ELF-1 (cell line): ENCODE data around the gene PMP22.

Source experiments
- DNase-seq: peaks from one replicate; pipeline ENCODE4 v3.0.0-alpha.2; 2016; ENCODE audit warnings: low read depth, low spot score

The PMP22 gene

DNA sequence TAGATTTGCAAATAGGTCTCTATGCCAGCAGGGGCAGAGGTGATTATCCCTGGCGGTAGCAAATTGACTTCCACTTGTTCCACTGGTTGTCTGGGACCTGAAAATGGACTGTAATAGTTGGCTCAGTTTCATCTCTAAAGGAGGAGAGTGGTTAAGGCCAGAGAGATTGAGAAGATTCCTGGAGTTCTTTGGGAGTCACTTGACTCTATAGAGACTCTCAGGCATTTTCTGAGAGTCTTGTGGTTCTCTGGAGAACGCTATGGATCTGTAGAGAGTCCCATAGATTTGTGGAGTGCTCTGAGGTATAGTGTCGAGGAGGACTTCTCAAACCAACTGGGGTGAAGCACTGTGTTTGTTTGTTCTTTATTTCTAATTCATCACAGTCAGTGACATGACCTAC, 8.9 kb upstream of the PMP22 start:
- DNase-seq = no peak

DNA sequence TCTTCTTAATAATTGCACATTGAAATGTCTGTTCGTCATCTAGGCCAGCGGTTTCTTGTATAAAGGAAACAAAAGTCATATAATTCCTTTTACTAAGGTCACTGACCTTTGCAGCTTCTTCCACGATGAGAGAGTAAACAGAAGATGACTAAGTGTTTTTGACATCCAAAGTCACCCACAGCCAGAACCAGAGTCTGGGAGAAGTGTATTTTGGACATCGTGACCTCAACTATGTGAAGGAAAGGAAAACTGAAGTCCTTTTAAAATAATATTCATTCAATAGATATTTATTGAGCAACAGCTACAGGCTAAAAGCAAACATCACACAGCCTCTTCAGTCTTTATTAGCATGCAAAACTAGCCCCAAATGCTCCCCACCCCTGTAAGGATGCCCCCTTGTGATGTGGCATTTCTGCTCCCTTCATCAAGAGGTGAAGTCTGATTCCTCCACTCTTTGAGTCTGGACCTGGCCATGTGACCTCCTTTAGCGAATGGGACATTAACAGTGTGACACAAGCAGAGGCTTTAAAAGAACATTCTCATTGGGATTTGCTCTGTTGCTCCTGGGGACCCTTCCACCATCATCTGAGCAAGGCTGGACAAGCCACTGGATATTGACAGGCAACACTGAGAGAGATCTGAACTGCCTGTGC, 8.1 kb upstream of the PMP22 start:
- DNase-seq = no peak

DNA sequence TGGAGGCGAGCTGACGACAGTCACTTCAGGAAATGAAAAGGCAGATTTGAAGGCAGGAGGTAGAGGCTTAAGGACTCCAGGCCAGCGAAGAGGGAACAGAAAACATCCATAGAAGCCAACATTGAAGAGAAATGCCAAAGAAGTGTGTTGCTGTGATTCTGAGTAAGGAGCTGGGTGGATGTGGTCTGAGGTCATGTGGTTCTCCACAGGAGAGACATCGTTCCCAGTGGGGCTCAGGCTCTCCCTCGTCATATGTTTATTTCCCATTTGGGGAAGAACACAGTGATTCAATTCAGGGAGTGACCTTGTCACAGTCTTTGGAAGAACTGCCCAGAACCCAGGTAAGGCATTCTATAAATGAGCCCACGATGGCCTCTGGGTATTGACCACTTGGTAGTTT, 6.6 kb upstream of the PMP22 start:
- no peak for DNase-seq

DNA sequence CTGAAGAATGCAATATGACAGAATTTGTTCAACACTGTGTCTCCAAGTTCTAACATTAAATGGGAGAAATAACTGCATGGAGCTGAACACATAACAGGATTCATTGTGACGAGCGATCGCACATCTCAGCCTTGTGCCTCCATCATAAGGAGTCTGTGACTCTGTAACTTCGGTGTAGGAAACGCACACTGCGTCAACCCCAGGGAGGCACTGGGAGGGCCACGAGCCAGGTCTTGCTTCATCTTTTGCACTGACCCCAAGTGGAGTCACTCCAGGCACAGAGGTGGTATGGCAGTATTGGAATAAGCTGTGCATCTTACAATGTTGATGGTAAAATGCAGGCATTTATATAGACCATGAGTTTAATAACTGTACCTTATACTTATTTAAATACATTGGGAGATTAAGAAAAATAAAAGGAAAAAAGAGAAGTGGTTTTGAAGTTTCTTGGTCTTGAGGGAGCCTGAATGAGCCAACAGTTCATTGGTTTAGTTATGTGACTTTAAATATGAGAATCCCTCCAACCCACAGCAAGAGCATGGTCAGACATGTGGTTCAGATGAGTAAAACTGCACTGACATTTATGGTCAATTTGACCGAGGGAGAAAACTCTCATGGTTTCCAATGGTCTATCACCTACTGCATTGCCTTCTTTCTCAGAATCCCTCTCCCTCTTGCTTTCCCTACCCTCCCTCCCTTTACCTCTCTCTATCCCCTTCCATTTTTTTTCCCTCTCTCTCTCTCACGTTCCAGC, 5.7 kb upstream of the PMP22 start:
- DNase-seq = no peak

DNA sequence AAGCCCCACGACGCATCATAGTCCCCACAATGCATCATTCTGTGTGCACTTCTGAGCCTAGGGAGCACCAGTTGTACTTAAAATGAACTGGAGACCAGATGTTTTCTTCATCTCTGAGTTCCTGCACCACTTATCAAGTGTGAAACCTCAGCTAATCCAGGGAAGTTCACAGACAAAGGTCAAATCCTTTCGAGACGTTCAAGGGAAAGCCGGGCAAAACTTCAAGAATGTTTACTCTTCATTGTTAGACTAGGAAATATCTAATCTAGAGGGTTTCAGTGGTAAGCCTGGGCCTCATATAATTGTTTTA, 4.6 kb upstream of the PMP22 start:
- no peak for DNase-seq

DNA sequence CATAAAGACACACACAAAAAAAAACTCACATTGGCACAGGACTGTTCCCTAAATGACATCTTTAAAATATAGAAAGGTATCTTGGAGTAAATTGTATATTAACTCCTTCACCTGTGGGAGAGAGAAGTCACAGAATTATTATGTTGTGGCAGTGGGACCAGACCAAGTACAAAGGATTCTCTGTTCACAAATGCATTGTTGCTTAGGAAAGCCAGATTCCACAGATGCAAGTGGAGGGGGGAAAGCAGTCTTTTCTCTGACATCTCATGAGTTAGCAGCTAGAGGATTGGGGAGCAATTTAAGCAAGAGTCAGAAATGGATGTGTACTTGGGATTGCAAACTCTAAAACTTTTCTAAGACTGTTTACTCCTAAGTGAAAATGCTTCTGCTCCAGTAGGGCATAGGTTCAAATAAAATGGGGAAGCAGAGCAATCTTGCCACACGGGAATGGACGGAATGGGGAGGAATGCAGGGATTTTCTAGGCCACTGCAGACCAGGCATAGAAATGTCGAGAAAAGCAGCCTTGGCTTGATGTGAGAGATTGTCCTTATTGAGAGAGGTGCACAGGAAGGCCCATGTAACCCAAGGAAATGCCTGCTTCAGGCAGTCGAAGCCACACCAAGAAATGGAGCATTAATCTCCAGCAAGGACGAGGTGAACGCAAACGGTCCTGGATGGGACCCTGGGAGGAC, 4.1 kb upstream of the PMP22 start:
- DNase-seq = no peak

DNA sequence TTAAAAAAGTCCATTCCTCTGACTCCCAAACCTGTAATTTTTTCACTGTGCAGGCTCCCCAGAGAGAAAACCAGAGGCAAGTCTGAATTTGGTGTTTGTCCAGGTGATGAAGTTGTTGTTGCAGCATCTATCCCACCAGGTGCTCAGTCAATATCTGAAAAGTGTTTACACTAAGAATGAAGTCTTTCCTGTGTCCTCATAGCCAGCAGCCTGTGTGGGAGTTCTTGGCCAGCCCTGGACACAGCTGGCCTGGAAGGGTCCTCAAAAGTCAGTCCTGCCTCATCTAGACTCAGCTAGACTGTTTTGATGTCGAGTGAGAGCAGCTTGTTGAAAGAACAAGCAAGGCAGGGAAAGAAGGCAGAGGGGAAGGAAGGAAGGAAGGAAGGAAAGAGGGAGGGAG, 3.3 kb upstream of the PMP22 start:
- DNase-seq = no peak

DNA sequence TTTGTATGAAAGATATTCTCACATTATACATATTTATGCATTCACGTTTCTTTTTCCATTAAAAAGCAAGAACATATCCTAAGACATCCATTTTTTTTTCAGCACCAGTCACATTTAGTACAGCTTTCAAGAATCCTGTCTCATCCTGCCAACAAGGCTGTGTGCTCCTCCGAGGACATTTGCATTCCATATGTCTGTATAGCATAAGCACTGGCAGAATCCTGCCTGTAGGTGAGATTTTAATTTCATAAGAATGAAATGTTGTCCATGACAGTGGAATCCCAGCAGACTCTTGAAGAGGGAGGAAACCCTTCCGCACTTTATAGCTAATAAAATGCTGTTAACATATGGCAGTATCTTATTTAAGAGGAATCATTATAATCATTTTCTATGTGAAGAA, 2.9 kb upstream of the PMP22 start:
- DNase-seq = no peak

DNA sequence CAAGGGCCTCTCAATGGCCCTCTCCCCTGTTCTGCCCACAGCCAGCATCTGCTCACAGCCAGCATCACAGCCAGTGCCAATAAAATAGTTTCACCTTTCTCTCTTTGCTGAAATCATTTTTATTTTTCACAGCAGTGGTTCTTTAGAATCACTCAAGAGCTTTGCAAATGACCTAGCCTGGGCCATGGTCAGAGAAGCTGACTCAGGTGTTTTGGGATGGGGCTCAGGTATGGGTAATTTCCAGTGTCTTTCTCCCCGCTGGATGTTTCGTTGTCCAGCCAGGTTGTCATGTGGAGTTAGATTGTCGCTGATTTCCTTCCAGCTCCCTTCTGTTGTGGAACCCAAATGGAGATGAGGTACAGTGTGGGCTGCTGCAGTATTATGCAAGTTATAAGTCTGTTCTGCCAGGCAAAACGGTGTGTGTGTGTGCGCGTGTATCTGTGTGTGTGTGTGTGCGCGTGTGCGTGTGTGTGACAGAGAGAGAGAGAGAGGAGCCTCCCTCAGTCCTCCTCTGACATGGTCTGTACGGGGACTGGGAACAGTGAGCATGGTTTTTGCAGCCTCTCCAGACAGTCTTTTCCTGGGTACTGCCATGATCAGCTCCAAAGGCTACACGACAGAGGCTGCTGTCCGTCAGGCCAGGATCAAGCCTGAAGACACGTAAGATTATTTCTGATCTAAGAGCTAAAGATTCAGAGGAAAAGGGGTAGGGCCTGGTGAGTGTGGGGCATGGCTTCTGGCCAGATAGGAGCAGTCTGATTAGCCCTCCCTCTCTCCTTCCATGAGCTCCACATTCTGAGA, 1.4 kb upstream of the PMP22 start:
- no peak for DNase-seq

DNA sequence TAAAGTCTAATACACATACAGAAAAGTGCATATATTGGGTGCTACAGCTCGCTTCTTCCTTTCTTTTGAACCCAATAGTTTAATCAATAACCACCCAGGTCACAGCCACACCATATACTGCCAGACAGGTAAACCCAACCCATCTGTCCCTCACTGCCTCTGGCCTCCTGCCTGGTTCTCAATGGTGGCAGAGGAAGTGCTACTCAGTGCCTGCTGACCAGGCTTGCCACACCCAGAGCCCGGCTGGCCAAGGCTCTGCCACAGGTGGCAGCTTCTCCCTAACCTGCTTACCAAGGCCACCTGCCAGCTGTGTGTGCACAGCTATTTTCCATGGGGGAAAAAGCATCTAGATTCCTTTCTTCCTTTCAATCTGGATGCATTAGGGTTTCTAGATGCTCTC, 584 bp downstream of the PMP22 start:
- no peak for DNase-seq

DNA sequence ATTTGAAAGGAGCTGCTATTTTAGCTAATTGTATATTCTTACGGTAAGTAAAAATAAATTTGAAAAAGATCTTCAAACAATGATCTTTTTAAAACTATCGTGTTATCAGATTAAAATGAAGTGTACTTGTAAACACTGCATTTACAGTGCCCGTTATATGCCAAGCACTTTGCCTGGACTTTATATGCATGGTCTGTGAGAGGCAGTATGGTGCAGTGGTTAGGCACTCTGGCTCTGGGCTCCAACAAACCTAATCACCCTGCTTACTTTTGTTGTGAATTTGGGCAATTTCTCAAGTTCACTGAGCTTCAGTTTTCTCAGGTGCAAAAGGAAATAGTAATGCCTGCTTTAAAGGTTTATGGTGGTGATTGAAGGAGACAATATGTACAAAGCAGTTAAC, 1.4 kb downstream of the PMP22 start:
- no peak for DNase-seq

DNA sequence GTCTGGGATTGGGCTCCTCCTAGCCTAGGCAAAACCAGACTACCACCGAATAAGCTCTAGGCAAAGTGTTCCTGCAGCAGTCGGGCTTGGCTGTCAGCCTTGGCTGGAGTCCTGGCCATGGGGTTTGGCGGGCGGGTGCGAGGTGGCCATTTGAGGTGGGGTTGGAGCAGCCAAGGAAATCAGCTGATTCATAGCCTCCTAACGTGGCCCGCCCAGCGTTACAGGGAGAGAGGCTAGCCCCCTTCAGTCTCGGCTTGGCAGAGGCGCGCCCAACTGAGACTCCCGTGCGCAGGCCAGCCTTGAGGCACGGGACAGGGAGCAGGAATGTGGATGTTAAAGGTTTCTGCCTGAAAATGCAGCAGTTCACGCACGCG, 1.9 kb downstream of the PMP22 start:
- peak; percentile 88 for DNase-seq

DNA sequence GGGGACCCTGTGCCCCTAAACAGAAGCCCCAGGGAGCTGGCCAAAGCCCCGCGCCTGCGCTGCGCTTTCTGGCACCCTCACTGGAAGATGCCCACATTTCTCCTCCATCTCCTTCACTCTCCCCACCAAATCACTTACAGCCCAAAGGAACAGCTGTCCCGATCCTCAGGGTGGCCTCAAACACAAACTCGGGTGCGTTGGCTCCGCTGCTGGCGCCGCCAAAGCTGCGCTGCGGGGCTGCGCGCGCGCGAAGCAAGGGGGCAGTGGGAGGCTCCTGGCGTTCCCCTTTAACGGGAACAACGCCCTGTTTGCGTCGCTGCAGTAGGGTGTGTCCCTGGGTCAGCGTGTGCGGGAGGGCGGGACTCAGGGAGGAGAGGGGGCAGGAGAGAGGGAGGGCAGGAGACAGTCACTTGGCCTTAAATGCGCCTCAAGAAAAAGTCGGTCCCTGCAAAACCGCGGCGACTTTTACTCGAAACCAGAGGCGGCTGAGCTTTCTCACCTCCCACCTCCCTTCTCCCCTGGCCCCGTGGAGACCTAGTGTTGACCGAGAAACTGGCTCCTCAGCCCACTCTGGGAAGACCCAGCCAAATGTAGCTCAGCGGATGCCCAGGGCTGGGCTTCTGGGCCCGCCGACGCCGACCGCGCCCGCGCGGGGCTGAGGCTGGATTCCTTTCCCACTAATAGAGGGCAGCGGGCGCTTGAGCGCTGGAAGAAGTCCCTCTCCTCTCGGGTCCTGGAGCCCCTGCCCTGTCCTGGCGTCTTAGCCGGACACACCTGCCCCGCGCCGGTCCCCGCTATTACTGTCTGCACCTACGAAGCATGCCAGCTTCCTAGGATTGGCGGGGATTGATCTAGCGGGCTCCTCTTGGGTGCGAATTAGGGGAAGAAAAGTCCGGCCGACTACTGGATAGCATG, 2.6 kb downstream of the PMP22 start:
- DNase-seq = peak; percentile 67

DNA sequence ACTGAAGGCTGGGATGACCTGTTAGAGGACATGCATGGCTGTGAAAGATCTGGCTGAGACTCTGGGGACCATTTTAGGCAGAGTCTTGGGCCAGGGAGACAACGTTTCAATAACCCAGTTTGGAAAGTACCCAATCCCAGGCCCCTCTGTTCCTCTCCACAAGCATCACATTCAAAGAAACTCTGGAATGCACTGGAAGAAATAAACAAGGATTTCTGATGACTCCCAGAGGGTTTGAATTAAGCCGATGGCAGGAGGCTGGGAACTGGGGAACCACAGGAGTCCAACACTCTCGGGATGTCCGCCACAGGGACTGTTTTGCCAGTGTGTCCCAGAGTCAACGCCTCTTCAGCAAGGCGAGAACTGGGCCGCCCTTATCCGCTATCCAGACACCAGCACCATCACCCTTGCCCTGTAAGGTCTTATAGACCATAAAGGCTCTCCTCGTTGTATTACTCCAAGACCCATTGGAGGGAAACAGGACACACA, 3.3 kb downstream of the PMP22 start:
- DNase-seq = peak; percentile 35

DNA sequence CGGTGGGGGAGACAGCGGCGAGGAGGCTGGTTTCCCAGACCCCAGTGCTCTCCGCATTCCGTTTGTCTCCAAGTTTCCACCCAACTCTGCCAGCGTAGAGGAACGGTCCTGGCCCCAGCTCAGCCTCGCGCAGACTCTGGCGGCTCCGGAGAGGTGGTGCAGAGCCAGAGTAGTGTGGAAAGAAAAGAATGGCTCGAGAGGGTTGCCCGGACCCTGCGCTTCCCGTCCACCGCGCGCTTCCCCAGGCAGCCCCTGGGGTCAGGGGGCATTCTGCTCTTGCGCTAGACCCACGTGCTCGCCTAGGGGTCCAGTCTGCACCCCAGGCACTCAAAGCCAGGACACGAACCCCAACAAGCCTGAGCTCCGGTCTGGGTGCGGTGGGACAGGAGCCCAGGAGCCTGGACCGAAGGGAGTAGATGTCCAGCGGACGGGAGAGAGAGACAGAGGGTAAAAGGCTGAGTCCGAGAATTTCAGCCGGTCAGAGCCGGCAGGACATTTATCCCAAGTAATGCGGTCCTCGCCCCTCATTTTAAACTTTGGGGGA, 3.8 kb downstream of the PMP22 start:
- peak; percentile 74 for DNase-seq

DNA sequence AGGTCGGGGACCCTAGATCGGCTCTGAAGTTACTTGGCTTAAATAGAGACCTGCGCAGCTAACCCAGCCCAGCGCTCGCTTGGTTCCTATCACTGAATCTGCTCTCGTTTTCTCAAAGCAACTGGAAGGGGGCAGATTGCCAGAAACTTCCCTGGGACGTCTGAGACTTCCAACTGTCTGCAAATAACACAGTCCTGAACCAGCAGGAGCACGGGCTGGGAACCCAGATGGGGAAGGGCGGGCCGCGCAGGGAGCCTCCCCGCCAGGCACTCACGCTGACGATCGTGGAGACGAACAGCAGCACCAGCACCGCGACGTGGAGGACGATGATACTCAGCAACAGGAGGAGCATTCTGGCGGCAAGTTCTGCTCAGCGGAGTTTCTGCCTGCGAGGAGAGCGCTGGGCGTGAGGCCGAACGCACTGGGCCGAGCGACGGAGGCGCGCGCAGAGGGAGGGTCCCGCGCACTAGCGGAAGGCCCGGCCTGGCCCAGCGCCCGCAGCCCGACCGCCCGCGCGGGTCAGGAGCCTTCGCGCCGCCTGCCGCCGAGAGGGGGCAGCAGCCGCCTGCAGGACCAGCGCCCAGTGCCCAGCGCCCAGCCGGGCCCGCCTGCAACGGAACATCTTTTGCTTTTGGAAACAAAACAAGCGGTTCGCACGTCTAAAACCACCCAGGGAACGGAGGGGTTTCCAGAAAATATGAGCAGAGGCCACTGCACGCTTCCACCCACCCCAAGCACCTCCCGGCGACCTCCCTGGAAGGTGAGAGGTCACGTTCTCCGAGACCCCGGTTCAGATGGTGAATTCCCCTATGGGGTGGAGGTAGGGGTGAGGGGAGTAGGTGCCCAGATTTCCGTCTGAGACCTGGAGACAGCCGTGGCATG, 4.5 kb downstream of the PMP22 start:
- peak; percentile 90 for DNase-seq

DNA sequence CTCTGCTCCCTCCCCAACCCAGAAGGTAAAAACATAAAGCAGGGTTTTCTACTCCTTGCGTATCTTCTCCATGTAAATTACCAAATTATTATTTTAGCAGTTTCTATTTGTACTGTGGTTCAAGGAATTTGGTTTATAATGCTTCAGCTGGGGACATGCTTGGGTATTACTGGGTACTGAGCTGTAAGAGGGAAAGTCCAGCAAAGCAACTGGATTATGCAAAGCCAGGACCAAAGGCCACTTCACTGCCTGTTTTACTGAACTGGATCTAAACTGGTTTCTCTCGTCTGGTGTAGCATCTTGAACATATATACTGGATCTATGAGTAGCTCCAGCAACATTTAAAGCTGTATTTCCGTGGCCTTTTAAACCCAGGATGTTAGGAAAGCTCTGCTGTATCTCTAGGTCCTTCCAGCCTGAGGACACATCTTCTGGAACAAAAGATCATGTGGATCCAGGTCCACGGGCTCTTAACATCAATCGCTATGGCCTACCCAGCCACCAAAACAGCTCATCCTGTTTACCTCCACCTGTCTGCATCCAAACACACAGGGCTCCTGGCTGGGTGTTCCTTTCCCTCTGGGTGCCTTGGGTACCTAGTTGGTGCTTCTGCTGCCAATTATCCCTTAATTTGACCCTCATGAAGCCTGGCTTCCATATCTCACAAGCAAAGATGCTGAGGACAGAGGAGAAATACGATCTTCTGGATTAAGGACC, 7.2 kb downstream of the PMP22 start:
- DNase-seq = no peak

DNA sequence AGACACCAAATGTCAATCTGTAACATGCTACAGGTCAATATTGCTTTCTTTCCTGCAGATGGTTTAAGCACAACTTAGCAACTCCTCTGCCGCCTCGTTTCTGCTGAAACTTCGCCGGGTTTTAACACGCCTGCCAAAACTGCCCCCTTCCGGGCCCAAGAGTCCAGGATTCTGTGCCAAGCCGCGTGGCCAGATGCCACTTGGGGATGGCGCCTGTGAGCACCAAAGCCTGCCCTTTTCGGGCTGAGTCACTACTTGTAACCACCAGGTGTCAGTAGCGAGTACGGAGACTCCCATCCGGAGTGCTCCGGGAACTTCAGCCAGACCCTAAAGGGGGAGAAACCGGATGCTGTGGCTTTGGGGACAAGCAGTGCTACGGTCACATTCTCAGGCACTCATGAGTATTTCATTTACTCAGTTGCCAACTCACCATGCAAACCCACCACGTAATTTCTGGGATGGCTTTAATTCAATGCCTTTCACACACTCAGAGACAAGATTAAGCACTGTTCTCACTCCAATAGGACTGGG, 7.8 kb downstream of the PMP22 start:
- DNase-seq = peak; percentile 87

DNA sequence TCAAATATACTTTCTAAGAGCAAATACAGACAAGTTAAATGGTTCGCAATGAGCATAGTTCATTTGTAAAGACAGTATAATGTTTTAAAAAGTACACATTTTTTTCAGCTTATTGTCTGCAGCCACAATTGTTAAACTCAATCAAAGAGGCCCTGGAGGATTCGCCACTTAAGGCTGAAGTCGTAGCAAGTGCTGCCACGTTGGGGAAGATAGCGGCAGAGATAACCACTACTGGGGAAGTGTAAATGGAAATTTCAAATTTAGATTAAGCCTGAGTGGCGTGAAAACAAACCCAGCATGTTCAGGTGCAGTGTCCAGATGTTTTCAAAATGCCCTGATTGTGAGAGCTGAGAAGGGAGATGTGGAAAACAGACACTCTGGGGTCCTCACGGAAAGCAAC, 8.4 kb downstream of the PMP22 start:
- no peak for DNase-seq
